Activated naive CD8-positive, alpha-beta T cell treated with anti-CD3 and anti-CD28 coated beads, Interleukin-2, amount 10 ng/mL, durations not matched to agents 7 days and 5 days (primary cell): Measurements from ENCODE around the gene GPR183. TPM values are rescaled to one million over a fixed set of nuclear protein-coding genes. Genes with fewer than 3 reads are reported as not detected.

Experiments
- ATAC-seq: fragments of 150-1000 bp; cut with Tn5 transposase; one replicate; pipeline ENCODE4 v1.10.0; 2021; ENCODE audit warnings: low read depth, moderate library complexity
- POLR2A ChIA-PET: fragments of 350-600 bp; sonication (Branson Sonifier 250); formaldehyde crosslinking; loops from one replicate; lab custom pipeline; 2021; ENCODE audit warnings: antibody characterized with exemption; lab: Charles Lee
- DNase-seq: peaks from one replicate; pipeline ENCODE4 v3.0.0; 2021
- H3K27ac Mint-ChIP-seq: one replicate; pipeline ENCODE4 v1.8.0; 2022; ENCODE audit warnings: mild to moderate bottlenecking, mixed read lengths
- H3K27me3 Mint-ChIP-seq: one replicate; pipeline ENCODE4 v1.8.0; 2022; ENCODE audit warnings: mild to moderate bottlenecking, moderate library complexity, mixed read lengths
- H3K36me3 Mint-ChIP-seq: one replicate; pipeline ENCODE4 v1.8.0; 2021; ENCODE audit warnings: mild to moderate bottlenecking, mixed read lengths
- H3K4me1 Mint-ChIP-seq: one replicate; pipeline ENCODE4 v1.8.0; 2021; ENCODE audit warnings: mixed read lengths
- H3K4me3 Mint-ChIP-seq: one replicate; pipeline ENCODE4 v1.8.0; 2022; ENCODE audit warnings: mild to moderate bottlenecking, moderate library complexity, mixed read lengths
- H3K9me3 Mint-ChIP-seq: one replicate; pipeline ENCODE4 v1.8.0; 2021; ENCODE audit warnings: mixed read lengths
- total RNA-seq, 2 experiments: library from RNA; stranded (reverse); gene quantifications; one replicate each; pipeline ENCODE4 v1.2.3, GENCODE V29; 2021

The GPR183 gene
- total RNA-seq, 2 experiments from 2014 or later: 36.4 to 44.9 TPM

DNA sequence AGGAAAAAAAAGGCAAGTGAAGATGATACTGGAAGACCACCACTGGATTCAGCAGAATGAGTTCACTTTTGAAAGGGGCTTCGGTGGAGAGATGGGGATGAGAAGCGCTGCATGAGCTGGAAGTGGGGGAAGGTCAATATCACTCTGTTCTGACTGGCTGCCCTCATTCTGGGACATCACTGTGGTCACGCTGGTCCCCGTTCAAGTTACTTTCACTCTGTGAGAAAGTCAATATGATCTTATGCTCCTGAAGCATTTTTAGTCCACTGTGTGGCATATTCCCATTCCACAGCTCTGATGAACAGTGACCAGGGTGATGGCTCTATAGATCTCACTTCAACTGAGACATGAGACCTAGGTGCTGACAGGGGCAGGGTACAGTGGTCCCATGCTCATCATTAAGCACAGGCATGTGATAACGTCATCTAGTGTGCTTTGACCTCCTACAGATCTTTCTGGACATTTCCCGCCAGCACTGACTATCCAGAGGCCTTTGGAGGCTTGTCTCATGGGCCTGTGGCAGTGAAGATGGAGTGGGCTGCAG, 40.2 kb upstream of the GPR183 start:
- Mint-ChIP-seq H3K36me3 (peaks cover 40% of the 10 kb centered on the region), H3K4me3 (no peak overlapping the region), H3K27me3 (no peaks in the 10 kb centered on the region), H3K27ac (no peak overlapping the region), H3K9me3 (no peaks in the 10 kb centered on the region), H3K4me1 (peaks cover 28% of the 10 kb centered on the region)
- no peak for DNase-seq
- POLR2A ChIA-PET: interaction anchor here (0.9 kb wide), 1 partner anchor 14 kb away, joined by 3 read pairs; no protein-coding TSS in a partner anchor
- no peak for ATAC-seq

DNA sequence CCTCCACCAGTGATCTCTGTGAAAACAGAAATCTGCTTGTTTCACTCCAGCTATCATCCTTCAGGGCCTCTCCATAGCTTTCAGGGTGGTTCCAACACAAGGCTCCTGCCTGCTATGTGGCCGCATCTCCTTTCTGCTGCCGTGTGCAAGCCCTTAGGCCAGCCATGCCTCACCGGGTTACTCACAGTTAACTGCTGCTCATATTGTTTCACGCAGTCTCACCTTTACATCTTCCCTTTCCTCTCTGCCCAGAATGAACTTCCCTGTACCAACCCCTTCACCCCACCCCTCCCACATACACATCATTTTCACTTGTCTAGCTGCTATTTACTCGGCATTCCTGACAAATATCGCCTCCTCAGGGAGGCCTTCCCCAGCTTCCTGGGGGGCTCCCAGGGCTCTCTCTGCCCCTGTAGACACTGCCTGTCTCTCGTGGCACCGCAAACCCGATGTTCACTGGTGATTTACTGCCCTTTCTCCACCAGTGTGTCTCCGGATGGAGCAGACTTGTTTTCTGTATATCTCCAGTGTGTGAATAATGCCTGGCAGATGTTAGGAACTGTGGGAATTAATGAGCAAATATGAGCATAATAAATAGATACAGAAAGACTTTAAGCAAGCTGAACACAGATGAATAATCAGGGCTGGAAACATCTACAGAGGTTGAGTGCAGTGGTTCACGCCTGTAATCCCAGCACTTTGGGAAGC, 39.3 kb upstream of the GPR183 start:
- no peaks in the 10 kb centered on the region for H3K27me3 Mint-ChIP-seq
- no peak overlapping the region for H3K4me3 Mint-ChIP-seq
- peaks cover 42% of the 10 kb centered on the region for H3K36me3 Mint-ChIP-seq
- H3K9me3 Mint-ChIP-seq: no peaks in the 10 kb centered on the region
- H3K27ac Mint-ChIP-seq: peak overlapping the region; percentile 27
- POLR2A ChIA-PET: interaction anchor here (0.6 kb wide), 1 partner anchor 9 kb away, joined by 3 read pairs; no protein-coding TSS in a partner anchor
- no peak for ATAC-seq
- no peak for DNase-seq
- peaks cover 18% of the 10 kb centered on the region for H3K4me1 Mint-ChIP-seq

DNA sequence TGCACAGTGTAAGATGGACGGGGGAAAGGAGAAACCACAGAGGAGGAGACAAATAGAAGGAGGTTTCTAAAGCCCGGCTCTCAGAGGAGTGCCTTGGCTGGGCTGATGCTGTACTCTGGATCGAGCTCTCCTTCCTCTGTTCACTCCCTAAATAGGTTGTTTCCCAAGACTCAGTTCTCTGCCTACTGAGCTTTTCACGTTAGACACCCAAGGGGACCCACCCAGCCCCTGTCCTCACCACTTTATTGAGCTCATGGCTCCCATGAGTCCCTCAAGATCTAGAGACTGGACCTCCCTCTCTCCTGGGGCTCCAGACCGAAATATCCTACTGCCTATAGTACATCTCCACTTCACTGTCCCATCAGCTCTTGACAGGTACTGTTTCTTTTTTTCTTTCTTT, 38.1 kb upstream of the GPR183 start:
- Mint-ChIP-seq H3K9me3 (no peaks in the 10 kb centered on the region), H3K36me3 (peaks cover 47% of the 10 kb centered on the region), H3K4me3 (no peak overlapping the region), H3K4me1 (peaks cover 17% of the 10 kb centered on the region), H3K27me3 (no peaks in the 10 kb centered on the region), H3K27ac (no peak overlapping the region)
- no peak for DNase-seq
- ATAC-seq: no peak
- POLR2A ChIA-PET: no interaction called here

DNA sequence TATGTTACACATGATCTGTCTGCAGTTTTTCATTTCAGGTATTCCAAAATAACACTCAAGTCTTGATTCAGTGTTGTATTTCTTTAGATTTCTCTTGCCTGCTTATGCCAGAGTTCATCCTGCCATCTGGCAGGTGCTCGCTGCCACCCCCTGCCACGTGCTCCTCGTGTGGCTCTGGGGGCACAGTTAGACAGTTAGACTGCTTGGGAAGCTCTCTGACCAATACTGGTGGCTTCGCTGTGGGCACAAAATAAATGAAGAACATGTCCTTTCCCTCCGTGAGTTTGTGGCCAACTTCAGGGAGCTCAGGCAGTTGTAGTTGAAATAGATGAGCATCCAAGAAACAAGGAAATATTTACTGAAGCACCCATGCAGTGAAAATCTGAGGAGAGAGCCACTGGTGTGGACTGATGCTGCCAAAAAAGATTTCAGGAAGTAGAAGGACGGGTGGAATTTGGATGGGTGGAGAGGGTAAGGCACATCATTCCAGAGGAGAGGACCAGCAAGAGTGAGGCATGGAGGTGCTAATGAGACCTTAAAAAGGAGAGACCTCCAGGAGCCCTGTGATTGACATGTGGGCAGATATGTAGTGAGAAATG, 37.5 kb upstream of the GPR183 start:
- H3K27me3 Mint-ChIP-seq: no peaks in the 10 kb centered on the region
- DNase-seq (no peak), ATAC-seq (no peak)
- H3K4me1 Mint-ChIP-seq: peaks cover 20% of the 10 kb centered on the region
- POLR2A ChIA-PET: no interaction called here
- no peak overlapping the region for H3K27ac Mint-ChIP-seq
- no peaks in the 10 kb centered on the region for H3K9me3 Mint-ChIP-seq
- no peak overlapping the region for H3K4me3 Mint-ChIP-seq
- peaks cover 47% of the 10 kb centered on the region for H3K36me3 Mint-ChIP-seq

DNA sequence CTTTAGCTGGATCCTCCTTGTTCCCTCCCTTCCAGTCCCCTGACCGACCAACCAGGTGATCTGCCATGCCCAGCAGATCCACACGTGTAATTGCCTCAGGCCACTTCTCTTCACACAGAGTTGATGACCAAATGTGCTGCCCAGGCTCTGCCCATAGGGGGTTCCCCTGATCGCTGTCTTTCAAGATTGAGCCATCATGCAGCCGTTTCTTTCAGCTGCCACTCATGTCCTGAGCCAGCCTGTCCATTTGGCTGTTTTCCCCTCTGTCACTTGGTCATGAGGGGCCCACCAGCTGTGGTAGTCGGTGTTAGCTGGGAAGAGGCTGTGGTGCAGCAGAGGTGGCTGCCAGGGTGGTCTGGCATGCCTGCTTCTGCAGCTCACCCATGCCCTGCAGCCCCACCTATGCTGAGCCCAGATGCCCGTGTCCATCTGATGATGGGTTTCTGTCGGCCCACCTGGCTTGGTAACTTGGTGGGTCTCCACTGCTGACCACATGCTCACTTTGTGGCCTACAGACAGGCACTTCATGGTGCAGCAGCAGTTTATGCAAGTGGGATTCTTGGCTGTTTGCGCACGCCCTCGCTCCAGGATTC, 35.6 kb upstream of the GPR183 start:
- H3K4me3 Mint-ChIP-seq: no peak overlapping the region
- DNase-seq: no peak
- no peak overlapping the region for H3K27ac Mint-ChIP-seq
- H3K9me3 Mint-ChIP-seq: no peaks in the 10 kb centered on the region
- H3K36me3 Mint-ChIP-seq: peaks cover 45% of the 10 kb centered on the region
- peaks cover 28% of the 10 kb centered on the region for H3K4me1 Mint-ChIP-seq
- POLR2A ChIA-PET: no interaction called here
- no peaks in the 10 kb centered on the region for H3K27me3 Mint-ChIP-seq
- ATAC-seq: no peak

DNA sequence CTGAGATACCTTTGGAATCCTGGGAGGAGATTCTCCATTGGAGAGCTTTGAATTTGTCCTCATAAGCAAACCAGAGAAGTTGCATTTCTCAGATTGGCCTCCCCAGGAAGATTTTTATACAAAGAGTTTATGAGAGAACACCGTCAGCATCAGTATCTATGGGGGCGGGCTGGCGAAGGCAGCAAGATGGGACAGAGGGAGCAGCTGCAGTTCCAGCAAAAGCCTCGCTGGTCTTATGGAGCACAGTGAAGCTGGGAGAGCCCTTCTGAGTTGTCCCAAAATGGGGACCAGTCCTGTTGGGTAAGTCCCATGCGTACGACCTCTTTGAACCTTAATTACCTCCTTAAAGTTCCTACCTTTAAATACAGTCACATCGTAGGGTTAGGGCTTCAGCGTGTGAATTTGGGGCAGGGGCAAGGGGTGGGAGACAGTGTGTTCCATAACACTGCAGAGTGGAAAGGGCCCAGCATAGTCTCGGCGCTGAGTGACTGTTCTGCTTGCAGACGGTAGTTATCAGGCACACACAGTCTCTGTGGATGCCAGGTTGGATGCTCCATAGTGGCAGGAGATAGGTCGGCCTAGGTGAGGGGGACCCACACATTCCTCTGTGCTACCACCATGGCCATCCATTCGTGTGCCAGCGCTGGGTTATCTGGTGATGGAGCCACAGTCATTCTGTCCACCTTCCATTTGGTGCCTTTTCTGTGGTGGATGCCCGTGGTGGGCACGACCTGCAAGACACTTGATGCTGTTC, 34.9 kb upstream of the GPR183 start:
- POLR2A ChIA-PET: no interaction called here
- Mint-ChIP-seq H3K27ac (no peak overlapping the region), H3K36me3 (peaks cover 46% of the 10 kb centered on the region), H3K27me3 (no peaks in the 10 kb centered on the region), H3K4me1 (peaks cover 28% of the 10 kb centered on the region), H3K9me3 (no peaks in the 10 kb centered on the region), H3K4me3 (no peak overlapping the region)
- ATAC-seq: no peak
- no peak for DNase-seq

DNA sequence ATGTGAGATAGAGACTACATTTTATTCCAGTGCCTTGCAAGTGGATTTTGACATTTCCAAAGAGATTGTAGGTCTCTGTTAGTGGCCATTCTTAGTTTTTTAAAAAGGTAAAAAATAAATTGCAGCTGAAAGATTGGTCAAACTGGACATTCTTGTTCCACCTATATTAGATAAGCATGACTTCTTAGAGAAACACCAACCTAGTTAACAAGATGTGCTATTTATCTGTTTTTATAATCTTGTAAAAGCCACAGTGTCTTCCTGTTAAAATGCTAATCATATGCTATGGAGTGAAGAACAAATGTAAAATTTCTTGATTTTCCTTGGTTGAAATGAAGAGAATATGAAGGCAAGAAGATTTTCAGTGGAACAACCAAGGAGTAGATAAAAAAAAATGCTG, 33.4 kb upstream of the GPR183 start:
- ATAC-seq: no peak
- peaks cover 47% of the 10 kb centered on the region for H3K36me3 Mint-ChIP-seq
- peak overlapping the region; percentile 15 for H3K4me3 Mint-ChIP-seq
- H3K4me1 Mint-ChIP-seq: peaks cover 27% of the 10 kb centered on the region
- no peaks in the 10 kb centered on the region for H3K27me3 Mint-ChIP-seq
- no peaks in the 10 kb centered on the region for H3K9me3 Mint-ChIP-seq
- H3K27ac Mint-ChIP-seq: no peak overlapping the region
- POLR2A ChIA-PET: no interaction called here
- no peak for DNase-seq

DNA sequence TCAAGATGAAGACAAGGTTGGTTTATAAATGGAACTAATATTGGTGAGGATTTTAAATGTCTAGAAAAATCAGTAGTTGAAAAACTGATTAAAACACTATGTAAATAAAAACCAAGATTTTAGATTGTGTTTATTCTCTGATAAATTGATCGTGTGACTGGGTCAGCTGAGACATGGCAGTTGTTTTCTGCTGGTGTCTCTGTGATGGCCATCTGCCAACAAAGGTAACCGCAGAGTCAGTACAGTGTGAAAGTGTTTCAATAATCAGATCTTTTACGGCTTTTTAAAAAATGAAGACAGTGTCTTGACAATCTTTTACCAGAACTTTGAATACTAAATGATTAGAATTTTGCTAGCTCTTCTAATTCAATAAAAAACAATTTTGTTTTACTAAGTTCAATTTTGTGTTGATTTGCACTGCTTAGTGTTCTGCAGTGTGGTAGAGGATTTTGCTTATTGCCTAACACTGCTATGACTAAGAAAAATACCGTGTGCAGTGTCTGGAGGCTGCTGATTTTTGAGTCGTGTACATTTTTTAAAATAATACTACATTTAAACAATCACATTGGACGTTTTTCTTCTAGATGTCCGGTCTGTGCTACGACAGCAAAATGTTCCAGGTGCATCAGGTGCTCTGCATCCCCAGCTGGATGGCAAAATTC, 32.7 kb upstream of the GPR183 start:
- Mint-ChIP-seq H3K4me1 (peaks cover 25% of the 10 kb centered on the region), H3K9me3 (no peaks in the 10 kb centered on the region), H3K4me3 (no peak overlapping the region), H3K36me3 (peaks cover 45% of the 10 kb centered on the region), H3K27ac (no peak overlapping the region), H3K27me3 (no peaks in the 10 kb centered on the region)
- DNase-seq (no peak), ATAC-seq (no peak)
- POLR2A ChIA-PET: no interaction called here

DNA sequence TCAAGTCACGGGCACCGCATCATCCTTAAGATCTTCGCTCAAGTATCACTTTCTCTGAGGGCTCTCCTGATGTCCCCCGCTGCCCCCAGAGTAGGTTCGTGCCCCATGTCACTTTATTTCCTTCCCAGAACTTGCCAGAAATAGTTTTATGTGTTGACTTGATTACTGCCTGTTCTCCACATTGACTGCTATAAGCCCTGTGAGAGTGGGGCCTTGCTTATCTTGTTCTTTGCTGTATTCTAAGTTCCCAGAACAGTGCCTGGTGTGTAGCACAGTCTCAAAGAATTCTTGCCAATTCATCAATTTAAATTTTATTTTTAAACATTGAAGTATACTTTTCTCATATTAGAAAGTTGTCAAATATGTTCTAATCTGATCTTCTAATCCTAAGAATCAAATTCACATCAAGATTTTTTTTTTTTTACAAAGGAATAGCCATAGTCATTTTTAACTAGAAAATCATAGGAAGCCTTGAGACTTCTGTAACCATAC, 32.1 kb upstream of the GPR183 start:
- DNase-seq (no peak), ATAC-seq (no peak)
- H3K4me3 Mint-ChIP-seq: no peak overlapping the region

DNA sequence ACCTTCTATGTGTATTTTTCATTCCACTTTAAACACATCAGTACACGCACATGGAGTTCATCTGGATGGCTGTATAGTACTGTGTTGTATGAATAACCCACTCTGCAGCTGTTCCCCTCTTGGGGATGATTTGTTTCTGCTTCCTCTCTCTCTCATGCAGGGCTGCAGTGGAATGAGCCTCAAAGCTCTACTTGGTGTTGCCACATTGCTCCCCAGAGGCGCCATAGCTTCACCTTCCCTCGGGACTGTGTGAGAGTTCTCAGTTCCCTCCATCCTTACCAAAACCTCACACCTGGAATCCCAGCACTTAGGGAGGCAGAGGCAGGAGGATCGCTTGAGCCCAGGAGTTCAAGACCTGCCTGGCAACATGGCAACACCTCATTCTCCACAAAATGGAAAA, 28.4 kb upstream of the GPR183 start:
- Mint-ChIP-seq H3K9me3 (no peaks in the 10 kb centered on the region), H3K27me3 (no peaks in the 10 kb centered on the region), H3K4me1 (peaks cover 31% of the 10 kb centered on the region), H3K27ac (no peak overlapping the region), H3K36me3 (peaks cover 40% of the 10 kb centered on the region), H3K4me3 (no peak overlapping the region)
- POLR2A ChIA-PET: no interaction called here
- DNase-seq (no peak), ATAC-seq (no peak)

More for the DNA sequence above, 32.1 kb upstream of the GPR183 start:
- Mint-ChIP-seq H3K4me1 (peaks cover 23% of the 10 kb centered on the region), H3K27me3 (no peaks in the 10 kb centered on the region), H3K9me3 (no peaks in the 10 kb centered on the region), H3K36me3 (peaks cover 41% of the 10 kb centered on the region), H3K27ac (no peak overlapping the region)
- POLR2A ChIA-PET: no interaction called here

DNA sequence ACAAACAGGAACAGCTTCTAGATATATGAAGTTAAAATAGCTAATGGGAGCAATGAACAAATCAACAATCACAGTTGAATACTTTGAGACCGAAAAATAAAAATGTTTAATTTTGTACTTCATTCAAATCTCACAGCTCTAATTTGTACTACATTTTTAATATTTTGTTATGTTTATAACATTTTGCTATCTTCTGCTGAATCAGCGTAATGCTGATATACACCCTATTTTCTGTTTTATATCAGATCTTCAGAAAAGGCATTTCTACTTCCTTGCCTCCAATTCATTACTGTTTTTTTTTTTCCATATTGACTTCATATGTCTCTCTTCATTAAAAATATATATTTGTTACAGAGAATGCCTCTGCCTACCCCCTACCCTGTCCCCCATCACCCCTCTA, 27.9 kb upstream of the GPR183 start:
- Mint-ChIP-seq H3K9me3 (no peaks in the 10 kb centered on the region), H3K4me1 (peaks cover 26% of the 10 kb centered on the region), H3K27me3 (no peaks in the 10 kb centered on the region), H3K27ac (no peak overlapping the region), H3K4me3 (no peak overlapping the region), H3K36me3 (peaks cover 39% of the 10 kb centered on the region)
- POLR2A ChIA-PET: no interaction called here
- DNase-seq (no peak), ATAC-seq (no peak)

DNA sequence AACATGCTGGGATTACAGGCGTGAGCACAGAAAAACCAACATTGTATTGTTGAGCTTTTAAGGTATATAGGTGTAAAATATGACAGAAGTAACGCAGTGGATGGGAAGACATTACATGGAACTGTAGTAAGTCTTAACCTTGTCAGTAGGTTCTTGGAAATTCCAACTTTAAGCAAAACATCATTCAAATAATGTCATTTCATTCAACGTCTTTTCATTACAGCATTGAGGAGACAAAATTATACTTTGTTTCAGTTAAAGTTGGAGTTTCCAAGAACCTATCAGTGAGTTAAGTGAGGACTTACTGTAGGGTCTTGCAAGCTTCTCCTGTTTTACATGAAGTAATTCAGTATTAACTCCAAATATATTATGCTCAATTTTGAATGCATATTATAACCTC, 27.0 kb upstream of the GPR183 start:
- POLR2A ChIA-PET: no interaction called here
- Mint-ChIP-seq H3K36me3 (peaks cover 47% of the 10 kb centered on the region), H3K27ac (no peak overlapping the region), H3K27me3 (no peaks in the 10 kb centered on the region), H3K4me1 (peaks cover 26% of the 10 kb centered on the region), H3K9me3 (no peaks in the 10 kb centered on the region), H3K4me3 (no peak overlapping the region)
- ATAC-seq (no peak), DNase-seq (no peak)

DNA sequence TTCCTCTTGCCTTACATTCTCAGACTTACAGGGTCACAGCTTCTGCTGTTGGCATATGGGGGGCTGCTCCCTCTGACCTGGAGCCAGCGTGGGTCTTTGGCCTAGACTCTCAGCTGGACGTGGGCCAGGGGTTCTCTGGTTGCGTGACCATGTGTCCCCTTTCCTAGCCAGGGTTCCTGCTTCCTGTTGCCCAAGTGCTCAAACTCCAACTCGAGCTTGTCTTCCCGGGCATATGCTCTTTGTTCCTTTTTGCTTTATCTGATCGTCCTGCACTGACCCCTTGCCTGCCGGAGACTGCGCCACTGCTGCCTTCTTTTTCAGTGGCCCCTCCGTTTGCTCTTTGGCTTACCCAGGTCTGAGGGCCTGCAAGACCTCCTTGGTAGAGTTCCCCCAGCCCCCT, 25.3 kb upstream of the GPR183 start:
- POLR2A ChIA-PET: no interaction called here
- DNase-seq: no peak
- Mint-ChIP-seq H3K36me3 (peaks cover 48% of the 10 kb centered on the region), H3K9me3 (peaks cover 2% of the 10 kb centered on the region), H3K4me1 (peaks cover 16% of the 10 kb centered on the region), H3K27me3 (no peaks in the 10 kb centered on the region), H3K4me3 (no peak overlapping the region), H3K27ac (no peak overlapping the region)
- no peak for ATAC-seq
